ENCODE measurements around the gene PGAP6. TPM values are rescaled to one million over a fixed set of nuclear protein-coding genes. Genes with fewer than 3 reads are reported as not detected.

PGAP6 gene
- polyA plus RNA-seq, 1 of the 3 experiments (the other 2 are of a cell fraction), result 133 TPM

DNA sequence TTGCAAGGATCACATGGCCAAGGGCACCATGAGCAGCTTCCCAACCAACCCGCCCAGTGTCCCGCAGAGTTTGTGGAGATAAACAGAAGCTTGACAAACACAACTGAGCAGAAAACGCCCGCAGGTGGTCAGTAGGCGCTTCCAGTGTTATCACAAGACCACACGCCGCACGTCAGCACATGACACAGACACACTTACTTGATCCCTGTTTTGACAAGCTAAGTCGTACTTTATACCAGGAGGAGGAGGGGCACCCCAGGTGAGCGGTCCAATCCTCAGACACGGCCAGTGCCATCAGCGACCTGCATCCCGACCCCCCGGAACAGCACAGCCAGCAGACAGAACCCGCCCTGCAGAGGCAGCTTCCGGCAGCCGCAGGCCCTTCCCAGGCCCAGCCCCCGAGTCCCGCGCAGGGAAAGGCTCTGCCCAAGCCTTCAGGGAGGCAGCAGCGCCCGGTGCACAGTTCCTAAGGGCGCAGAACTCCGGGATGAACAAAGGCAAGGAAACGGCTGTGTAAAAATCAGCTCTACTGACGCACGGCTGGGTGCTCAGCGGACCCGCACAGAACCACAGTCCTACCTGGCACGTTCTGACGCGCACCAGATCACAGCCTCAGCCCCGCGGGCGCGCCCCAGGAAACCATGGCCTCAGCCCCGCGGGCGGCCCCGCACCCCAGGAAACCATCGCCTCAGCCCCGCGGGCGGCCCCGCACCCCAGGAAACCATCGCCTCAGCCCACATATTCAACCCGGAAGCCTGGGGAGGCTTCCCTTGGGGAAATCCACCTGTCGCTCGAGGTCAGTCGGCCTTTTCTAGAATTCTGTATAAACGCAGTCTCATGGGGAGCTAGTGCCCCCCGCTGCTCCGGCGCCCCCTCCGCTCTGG lies 57.1 kb downstream of the PGAP6 start:
- ChIA-PET POLR2A (no interaction called here), CTCF (interaction anchor here (0.6 kb wide), 1 partner anchor 218 kb away, joined by 3 read pairs; no protein-coding TSS in a partner anchor)
- Histone ChIP-seq H3F3A (replicated peaks; ENCODE audit: insufficient read depth) (peaks cover 5% of the 10 kb centered on the region), H3K4me3 (ENCODE audit: low read depth in 2 of 2, low read length in 1 of 2) (no peak overlapping the region), H2AFZ (ENCODE audit: low read depth) (no peak overlapping the region), H4K20me1 (ENCODE audit: insufficient read depth) (peaks cover 85% of the 10 kb centered on the region), H3K27me3 (ENCODE audit: insufficient read depth) (no peaks in the 10 kb centered on the region), H3K36me3 (replicated peaks in 1 of 2; ENCODE audit: control insufficient read depth in 1 of 2, insufficient read depth in 2 of 2, low read length in 1 of 2) (no peaks in the 10 kb centered on the region), H3K4me2 (no peak overlapping the region), H3K27ac (ENCODE audit: low read depth in 2 of 2, low read length in 1 of 2) (no peak overlapping the region), H3K4me1 (ENCODE audit: control insufficient read depth in 1 of 2, insufficient read depth in 2 of 2, low read depth in 1 of 2, low read length in 1 of 2) (peaks cover 5 to 16% of the 10 kb centered on the region in 2 experiments; a peak in 2 of 4 replicates), H3K9me2 (no peaks in the 10 kb centered on the region), H3K79me2 (ENCODE audit: insufficient read depth) (peaks cover 79% of the 10 kb centered on the region), H3K9me3 (no peaks in the 10 kb centered on the region), H3K9ac (no peak overlapping the region)
- 92% methylated on average over 15 of the region's 55 CpGs for WGBS (ENCODE audit: low lambda C conversion rate)
- no peak for DNase-seq
- no peak for TF ChIP-seq POLR2AphosphoS5 (IDR thresholded peaks at IDR 0.05; ENCODE audit: low read depth, low read length)
- no peak for TF ChIP-seq GATA2 (CRISPR knock-in tag; IDR thresholded peaks at IDR 0.05)
- TF ChIP-seq, protein P1, sequence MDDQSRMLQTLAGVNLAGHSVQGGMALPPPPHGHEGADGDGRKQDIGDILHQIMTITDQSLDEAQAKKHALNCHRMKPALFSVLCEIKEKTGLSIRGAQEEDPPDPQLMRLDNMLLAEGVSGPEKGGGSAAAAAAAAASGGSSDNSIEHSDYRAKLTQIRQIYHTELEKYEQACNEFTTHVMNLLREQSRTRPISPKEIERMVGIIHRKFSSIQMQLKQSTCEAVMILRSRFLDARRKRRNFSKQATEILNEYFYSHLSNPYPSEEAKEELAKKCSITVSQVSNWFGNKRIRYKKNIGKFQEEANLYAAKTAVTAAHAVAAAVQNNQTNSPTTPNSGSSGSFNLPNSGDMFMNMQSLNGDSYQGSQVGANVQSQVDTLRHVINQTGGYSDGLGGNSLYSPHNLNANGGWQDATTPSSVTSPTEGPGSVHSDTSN (IDR thresholded peaks at IDR 0.05), result no peak
- no peak for TF ChIP-seq TAF1 (IDR thresholded peaks at IDR 0.05; ENCODE audit: borderline replicate concordance, low read depth, low read length)
- TF ChIP-seq USF2 (IDR thresholded peaks at IDR 0.05; ENCODE audit: borderline replicate concordance, low read depth, low read length), result no peak
- no peak for TF ChIP-seq EZH2phosphoT487 (IDR thresholded peaks at IDR 0.05; ENCODE audit: borderline replicate concordance, low read depth)
- TF ChIP-seq CHD2 (IDR thresholded peaks at IDR 0.05; ENCODE audit: low read length, partially characterized antibody), result no peak
- TF ChIP-seq YY1 (IDR thresholded peaks at IDR 0.05; ENCODE audit: low read depth), result no peak
- no peak for TF ChIP-seq RCOR1 (IDR thresholded peaks at IDR 0.05; ENCODE audit: low read length)
- no peak for TF ChIP-seq GABPA (IDR thresholded peaks at IDR 0.05; ENCODE audit: low read depth)
- TF ChIP-seq SIN3A (IDR thresholded peaks at IDR 0.05; ENCODE audit: borderline replicate concordance, low read depth, low read length), result no peak
- no peak for TF ChIP-seq MEF2A (IDR thresholded peaks at IDR 0.05; ENCODE audit: borderline replicate concordance, low read depth)

GRCh38 chr16:324201-324450 lies 57.7 kb downstream of the PGAP6 start:
- no peak for DNase-seq
- WGBS (ENCODE audit: low lambda C conversion rate), result 86% methylated on average over 8 of the region's 17 CpGs
- POLR2A ChIA-PET, result no interaction called here
- Histone ChIP-seq H2AFZ (ENCODE audit: low read depth) (no peak overlapping the region), H3K4me2 (no peak overlapping the region), H3K27me3 (ENCODE audit: insufficient read depth) (no peaks in the 10 kb centered on the region), H3K9ac (no peak overlapping the region), H3K79me2 (ENCODE audit: insufficient read depth) (peaks cover 79% of the 10 kb centered on the region), H3F3A (replicated peaks; ENCODE audit: insufficient read depth) (peaks cover 5% of the 10 kb centered on the region), H3K4me3 (ENCODE audit: low read depth in 2 of 2, low read length in 1 of 2) (no peak overlapping the region), H4K20me1 (ENCODE audit: insufficient read depth) (peaks cover 85% of the 10 kb centered on the region), H3K27ac (ENCODE audit: low read depth in 2 of 2, low read length in 1 of 2) (no peak overlapping the region), H3K36me3 (replicated peaks in 1 of 2; ENCODE audit: control insufficient read depth in 1 of 2, insufficient read depth in 2 of 2, low read length in 1 of 2) (no peaks in the 10 kb centered on the region), H3K4me1 (ENCODE audit: control insufficient read depth in 1 of 2, insufficient read depth in 2 of 2, low read depth in 1 of 2, low read length in 1 of 2) (peaks cover 5 to 16% of the 10 kb centered on the region in 2 experiments; a peak in 2 of 4 replicates), H3K9me2 (no peaks in the 10 kb centered on the region), H3K9me3 (no peaks in the 10 kb centered on the region)
- CTCF ChIA-PET, result interaction anchor here (0.6 kb wide), 1 partner anchor 217 kb away, joined by 3 read pairs; no protein-coding TSS in a partner anchor
- TF ChIP-seq NFIC (IDR thresholded peaks at IDR 0.05; ENCODE audit: borderline replicate concordance), result no peak
- TF ChIP-seq RAD21 (IDR thresholded peaks at IDR 0.05; ENCODE audit: low read length), result no peak
- no peak for TF ChIP-seq GATA2 (CRISPR knock-in tag; IDR thresholded peaks at IDR 0.05)
- no peak for TF ChIP-seq FOSL2 (IDR thresholded peaks at IDR 0.05; ENCODE audit: borderline replicate concordance, low read depth)
- TF ChIP-seq JUND (IDR thresholded peaks at IDR 0.05), result no peak
- TF ChIP-seq USF2 (IDR thresholded peaks at IDR 0.05; ENCODE audit: borderline replicate concordance, low read depth, low read length), result no peak
- no peak for TF ChIP-seq POLR2AphosphoS5 (IDR thresholded peaks at IDR 0.05; ENCODE audit: low read depth, low read length)
- no peak for TF ChIP-seq TEAD4 (IDR thresholded peaks at IDR 0.05; ENCODE audit: borderline replicate concordance, insufficient read depth)
- TF ChIP-seq RXRA (IDR thresholded peaks at IDR 0.05; ENCODE audit: borderline replicate concordance, low read depth), result no peak
- TF ChIP-seq, protein P2, sequence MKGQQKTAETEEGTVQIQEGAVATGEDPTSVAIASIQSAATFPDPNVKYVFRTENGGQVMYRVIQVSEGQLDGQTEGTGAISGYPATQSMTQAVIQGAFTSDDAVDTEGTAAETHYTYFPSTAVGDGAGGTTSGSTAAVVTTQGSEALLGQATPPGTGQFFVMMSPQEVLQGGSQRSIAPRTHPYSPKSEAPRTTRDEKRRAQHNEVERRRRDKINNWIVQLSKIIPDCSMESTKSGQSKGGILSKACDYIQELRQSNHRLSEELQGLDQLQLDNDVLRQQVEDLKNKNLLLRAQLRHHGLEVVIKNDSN (IDR thresholded peaks at IDR 0.05; ENCODE audit: borderline replicate concordance, low read depth), result no peak
- no peak for TF ChIP-seq REST (IDR thresholded peaks at IDR 0.05; ENCODE audit: low read depth, low read length)

Data from SK-N-SH (cell line).